Measurements from ENCODE around the gene AVPI1. TPM values are rescaled to one million over a fixed set of nuclear protein-coding genes. Genes with fewer than 3 reads are reported as not detected.
A peak's percentile ranks its signal among the peaks of the same experiment; 100 is the strongest.
"Not testable (repeated sequence)": the region's sequence is repeated elsewhere in the genome, so short reads cannot be mapped to it uniquely, and the experiment has no call there.

The AVPI1 gene
- total RNA-seq, 1 donor from 2014 or later = 125 TPM

GRCh38 chr10:97684866-97685394, 2.1 kb downstream of the AVPI1 start:
- TF ChIP-seq CTCF (IDR thresholded peaks at IDR 0.05) (no peak), POLR2AphosphoS5 (IDR thresholded peaks at IDR 0.05; ENCODE audit: insufficient read depth in 1 of 2, low read depth in 1 of 2) (no peak), POLR2A (IDR thresholded peaks at IDR 0.05) (no peak)
- Histone ChIP-seq H3K27me3 (no peaks in the 10 kb centered on the region), H3K4me3 (peak overlapping the region; percentile 86), H3K27ac (peak overlapping the region; percentile 96), H3K4me1 (peaks cover 82% of the 10 kb centered on the region), H3K9me3 (no peaks in the 10 kb centered on the region), H3K36me3 (no peaks in the 10 kb centered on the region)
- intact Hi-C loops (cut with DNase I) = no loop called here
- DNase-seq (ENCODE audit: extremely low spot score in 2 of 2) = no peak

GRCh38 chr10:97684368-97684713, 2.7 kb downstream of the AVPI1 start:
- intact Hi-C loops (cut with DNase I); H3K36me3 ChIP-seq; H3K9me3 ChIP-seq; H3K27me3 ChIP-seq; DNase-seq (ENCODE audit: extremely low spot score in 2 of 2): not testable (repeated sequence)
- Histone ChIP-seq H3K27ac (peak overlapping the region; percentile 96), H3K4me1 (peaks cover 81% of the 10 kb centered on the region), H3K4me3 (peak overlapping the region; percentile 86)

- TF ChIP-seq CTCF (IDR thresholded peaks at IDR 0.05) = no peak
- intact Hi-C loops (cut with DNase I) = no loop called here
- no peaks in the 10 kb centered on the region for H3K9me3 ChIP-seq
- H3K27me3 ChIP-seq = no peaks in the 10 kb centered on the region
- peaks cover 75% of the 10 kb centered on the region for H3K4me1 ChIP-seq
- DNase-seq (ENCODE audit: extremely low spot score in 2 of 2) = no peak
- H3K4me3 ChIP-seq = peak overlapping the region; percentile 86
- H3K27ac ChIP-seq = peak overlapping the region; percentile 96
- H3K36me3 ChIP-seq = peaks cover 0 to 5% of the 10 kb centered on the region in 2 donors
Measured at GRCh38 chr10:97683556-97684367, 3.3 kb downstream of the AVPI1 start.

- intact Hi-C loops (cut with DNase I) = no loop called here
- Histone ChIP-seq H3K4me3 (peak overlapping the region in 1 of 2 donors; percentile 4), H3K36me3 (peaks cover 0 to 19% of the 10 kb centered on the region in 2 donors), H3K27ac (peak overlapping the region; percentile 96), H3K9me3 (no peaks in the 10 kb centered on the region), H3K4me1 (peaks cover 67% of the 10 kb centered on the region), H3K27me3 (no peaks in the 10 kb centered on the region)
- TF ChIP-seq CTCF (IDR thresholded peaks at IDR 0.05) (no peak), POLR2A (IDR thresholded peaks at IDR 0.05) (no peak), POLR2AphosphoS5 (IDR thresholded peaks at IDR 0.05; ENCODE audit: insufficient read depth in 1 of 2, low read depth in 1 of 2) (no peak)
- no peak for DNase-seq (ENCODE audit: extremely low spot score in 2 of 2)
Measured at GRCh38 chr10:97682042-97682441, 5.0 kb downstream of the AVPI1 start.

- no peak overlapping the region for H3K27ac ChIP-seq
- TF ChIP-seq POLR2AphosphoS5 (IDR thresholded peaks at IDR 0.05; ENCODE audit: insufficient read depth in 1 of 2, low read depth in 1 of 2) = peak in 1 of 2 donors; percentile 36
- no peak for TF ChIP-seq POLR2A (IDR thresholded peaks at IDR 0.05)
- intact Hi-C loops (cut with DNase I) = loop anchor here (10.0 kb wide), 1 partner anchor 55 kb away; the partner anchor contains the start of gene ZFYVE27
- DNase-seq (ENCODE audit: extremely low spot score in 2 of 2) = no peak
- H3K27me3 ChIP-seq = no peaks in the 10 kb centered on the region
- no peak overlapping the region for H3K4me3 ChIP-seq
- H3K4me1 ChIP-seq = peaks cover 52% of the 10 kb centered on the region
- no peaks in the 10 kb centered on the region for H3K9me3 ChIP-seq
- H3K36me3 ChIP-seq = peaks cover 0 to 35% of the 10 kb centered on the region in 2 donors
Measured at GRCh38 chr10:97679594-97679993, 7.4 kb downstream of the AVPI1 start.
